Liver (tissue), 3 donors: ENCODE measurements around the gene BRD3OS.

Experiments
- FOXA1 ChIP-seq: IDR thresholded peaks from 2 replicates; pipeline ENCODE4 v1.6.1; 2016; ENCODE audit warnings: antibody characterized with exemption
- HNF4G ChIP-seq: IDR thresholded peaks from 2 replicates; pipeline ENCODE4 v1.6.1; 2016; ENCODE audit warnings: antibody characterized with exemption
- JUND ChIP-seq, 2 donors: IDR thresholded peaks; 2 replicates each; pipeline ENCODE4 v1.6.1; 2016; ENCODE audit warnings: antibody characterized with exemption in 2 of 2
- MAX ChIP-seq: IDR thresholded peaks from 2 replicates; pipeline ENCODE4 v1.6.1; 2016; ENCODE audit warnings: antibody characterized with exemption
- NR2F2 ChIP-seq: IDR thresholded peaks from 2 replicates; pipeline ENCODE4 v1.6.1; 2016; ENCODE audit warnings: antibody characterized with exemption
- RAD21 ChIP-seq, 2 donors: IDR thresholded peaks; 2 replicates each; pipeline ENCODE4 v1.6.1; 2016; ENCODE audit warnings: antibody characterized with exemption in 2 of 2, mild to moderate bottlenecking in 2 of 2
- REST ChIP-seq: IDR thresholded peaks from 2 replicates; pipeline ENCODE4 v1.6.1; 2016; ENCODE audit warnings: antibody characterized with exemption, mild to moderate bottlenecking
- SP1 ChIP-seq: IDR thresholded peaks from 2 replicates; pipeline ENCODE4 v1.6.1; 2018; ENCODE audit warnings: antibody characterized with exemption, mild to moderate bottlenecking
- TAF1 ChIP-seq: conservative IDR thresholded peaks from 2 replicates; pipeline ENCODE4 v1.6.1; 2016; ENCODE audit warnings: antibody characterized with exemption, mild to moderate bottlenecking
- YY1 ChIP-seq: IDR thresholded peaks from 2 replicates; pipeline ENCODE4 v1.6.1; 2016; ENCODE audit warnings: antibody characterized with exemption, mild to moderate bottlenecking
- TF ChIP-seq, protein P1 (sequence below): fragments of 150-350 bp; IDR thresholded peaks from 2 replicates; pipeline ENCODE4 v1.5.1; 2017; ENCODE audit warnings: improper control_type of control experiment, low read depth, low read length; ENCODE audit not compliant: missing input control
- TF ChIP-seq, protein P2 (sequence below): IDR thresholded peaks from 2 replicates; pipeline ENCODE4 v1.6.1; 2016; ENCODE audit warnings: antibody characterized with exemption
- donor health status: healthy.
- donor health status: healthy.

GRCh38 chr9:134011401-134011800, 13.9 kb upstream of the BRD3OS start:
- TF ChIP-seq, protein P1, sequence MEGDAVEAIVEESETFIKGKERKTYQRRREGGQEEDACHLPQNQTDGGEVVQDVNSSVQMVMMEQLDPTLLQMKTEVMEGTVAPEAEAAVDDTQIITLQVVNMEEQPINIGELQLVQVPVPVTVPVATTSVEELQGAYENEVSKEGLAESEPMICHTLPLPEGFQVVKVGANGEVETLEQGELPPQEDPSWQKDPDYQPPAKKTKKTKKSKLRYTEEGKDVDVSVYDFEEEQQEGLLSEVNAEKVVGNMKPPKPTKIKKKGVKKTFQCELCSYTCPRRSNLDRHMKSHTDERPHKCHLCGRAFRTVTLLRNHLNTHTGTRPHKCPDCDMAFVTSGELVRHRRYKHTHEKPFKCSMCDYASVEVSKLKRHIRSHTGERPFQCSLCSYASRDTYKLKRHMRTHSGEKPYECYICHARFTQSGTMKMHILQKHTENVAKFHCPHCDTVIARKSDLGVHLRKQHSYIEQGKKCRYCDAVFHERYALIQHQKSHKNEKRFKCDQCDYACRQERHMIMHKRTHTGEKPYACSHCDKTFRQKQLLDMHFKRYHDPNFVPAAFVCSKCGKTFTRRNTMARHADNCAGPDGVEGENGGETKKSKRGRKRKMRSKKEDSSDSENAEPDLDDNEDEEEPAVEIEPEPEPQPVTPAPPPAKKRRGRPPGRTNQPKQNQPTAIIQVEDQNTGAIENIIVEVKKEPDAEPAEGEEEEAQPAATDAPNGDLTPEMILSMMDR: no peak
- TF ChIP-seq, protein P2, sequence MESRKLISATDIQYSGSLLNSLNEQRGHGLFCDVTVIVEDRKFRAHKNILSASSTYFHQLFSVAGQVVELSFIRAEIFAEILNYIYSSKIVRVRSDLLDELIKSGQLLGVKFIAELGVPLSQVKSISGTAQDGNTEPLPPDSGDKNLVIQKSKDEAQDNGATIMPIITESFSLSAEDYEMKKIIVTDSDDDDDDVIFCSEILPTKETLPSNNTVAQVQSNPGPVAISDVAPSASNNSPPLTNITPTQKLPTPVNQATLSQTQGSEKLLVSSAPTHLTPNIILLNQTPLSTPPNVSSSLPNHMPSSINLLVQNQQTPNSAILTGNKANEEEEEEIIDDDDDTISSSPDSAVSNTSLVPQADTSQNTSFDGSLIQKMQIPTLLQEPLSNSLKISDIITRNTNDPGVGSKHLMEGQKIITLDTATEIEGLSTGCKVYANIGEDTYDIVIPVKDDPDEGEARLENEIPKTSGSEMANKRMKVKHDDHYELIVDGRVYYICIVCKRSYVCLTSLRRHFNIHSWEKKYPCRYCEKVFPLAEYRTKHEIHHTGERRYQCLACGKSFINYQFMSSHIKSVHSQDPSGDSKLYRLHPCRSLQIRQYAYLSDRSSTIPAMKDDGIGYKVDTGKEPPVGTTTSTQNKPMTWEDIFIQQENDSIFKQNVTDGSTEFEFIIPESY: no peak
- TF ChIP-seq YY1 (no peak), FOXA1 (no peak), REST (no peak), MAX (no peak), NR2F2 (no peak), HNF4G (no peak), SP1 (no peak), RAD21 (IDR thresholded peaks at IDR 0.05) (no peak), JUND (IDR thresholded peaks at IDR 0.05) (no peak), TAF1 (no peak)
